GM13976 (cell line): ENCODE data around the gene CFAP221.

Experiments used
- DNase-seq: peaks from one replicate; pipeline ENCODE4 v3.0.0; 2012; ENCODE audit warnings: low spot score
- CTCF ChIP-seq: IDR thresholded peaks from 2 replicates; pipeline ENCODE4 v1.5.1; 2012; ENCODE audit warnings: borderline replicate concordance, mild to moderate bottlenecking; ENCODE audit not compliant: insufficient read depth; ENCODE audit errors: extremely low read depth, missing control alignments, control extremely low read depth
- in situ Hi-C: fragments of 300-500 bp; cut with MboI; formaldehyde crosslinking; loops from one replicate; pipeline ENCODE4 v1.12.0; 2022; ENCODE audit warnings: low sequenced_read_pairs, mixed read lengths, inconsistent platforms; ENCODE audit not compliant: unreplicated experiment

CFAP221 gene

GRCh38 chr2:119637371-119637770, 93.1 kb downstream of the CFAP221 start:
- DNase-seq, result no peak
- in situ Hi-C loops, result no loop called here
- TF ChIP-seq CTCF, result no peak

GRCh38 chr2:119638246-119638645, 94.0 kb downstream of the CFAP221 start:
- no peak for TF ChIP-seq CTCF
- in situ Hi-C loops, result no loop called here
- no peak for DNase-seq

DNA sequence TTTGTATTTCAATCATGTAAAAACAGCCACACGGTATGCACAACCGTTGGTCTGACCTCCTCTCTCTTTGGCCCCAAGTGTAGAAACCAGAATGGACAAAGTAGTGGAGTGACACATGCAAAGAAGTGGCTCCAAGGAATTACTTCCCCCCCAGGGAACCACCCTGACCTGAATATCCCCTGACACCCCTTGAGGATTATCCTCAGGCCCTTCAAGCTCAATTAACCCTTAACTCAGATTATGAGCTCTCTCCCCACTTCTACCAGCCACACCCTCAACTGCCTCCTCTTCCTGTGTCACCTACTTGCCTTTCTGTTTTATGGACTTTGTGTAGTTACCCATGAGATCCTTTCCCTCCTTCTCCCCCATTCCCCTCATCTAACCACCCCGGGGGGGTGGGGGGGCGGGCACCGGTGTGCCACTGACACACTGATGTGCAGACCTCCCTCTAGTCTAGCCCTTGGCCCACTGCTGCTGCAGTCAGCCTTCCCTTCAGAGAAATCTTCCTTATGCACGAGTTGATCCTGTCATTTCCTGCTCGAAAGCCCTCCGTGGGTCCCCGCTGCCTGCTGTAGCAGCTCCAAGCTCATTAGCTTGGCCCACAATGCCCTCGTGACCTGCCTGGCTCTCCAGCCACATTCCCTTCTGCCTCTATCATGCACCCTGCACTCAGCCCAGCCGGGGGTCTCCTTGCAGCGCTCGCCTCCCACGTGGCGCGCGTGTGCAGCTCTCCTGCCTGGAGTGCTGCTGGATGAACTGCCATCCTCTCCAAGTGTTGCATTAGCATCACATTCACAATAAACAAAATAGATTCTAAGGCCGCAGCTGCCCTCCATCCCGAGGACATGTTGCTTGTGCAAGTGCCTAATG, 94.7 kb downstream of the CFAP221 start:
- TF ChIP-seq CTCF, result no peak
- DNase-seq, result no peak
- in situ Hi-C loops, result no loop called here

- DNase-seq, result peak; percentile 82
- in situ Hi-C loops, result no loop called here
- TF ChIP-seq CTCF, result peak; percentile 98
These were observed 97.5 kb downstream of the CFAP221 start for GRCh38 chr2:119641562-119642258.

- DNase-seq, result no peak
- no peak for TF ChIP-seq CTCF
- in situ Hi-C loops, result no loop called here
These were observed 99.9 kb downstream of the CFAP221 start for GRCh38 chr2:119644186-119644585.

- TF ChIP-seq CTCF, result no peak
- no peak for DNase-seq
These were observed 101.1 kb downstream of the CFAP221 start for GRCh38 chr2:119645173-119645855.

More at GRCh38 chr2:119645173-119645855, 101.1 kb downstream of the CFAP221 start:
- in situ Hi-C loops, result no loop called here
